Neutrophil (primary cell): ENCODE measurements around the gene HUS1.

ENCODE experiments used
- H3K27ac ChIP-seq: fragments of 200-600 bp; sonication (generic); 2 replicates; pipeline ENCODE4 v1.5.1; 2016; ENCODE audit warnings: mild to moderate bottlenecking, moderate library complexity
- H3K27me3 ChIP-seq: fragments of 200-600 bp; sonication (generic); 2 replicates; pipeline ENCODE4 v1.6.0; 2016; ENCODE audit warnings: mild to moderate bottlenecking
- H3K36me3 ChIP-seq: fragments of 200-600 bp; sonication (generic); 2 replicates; pipeline ENCODE4 v1.5.1; 2017
- H3K4me1 ChIP-seq, 2 experiments: fragments of 200-600 bp in 1 of 2; sonication (generic) in 1 of 2; 1 replicate in 1 of 2; 2 replicates in 1 of 2; pipeline versions ENCODE4 v1.5.1 to v1.6.1; 2013 to 2016; ENCODE audit warnings: low read depth in 1 of 2, low read length in 1 of 2, mild to moderate bottlenecking in 1 of 2, moderate library complexity in 1 of 2; ENCODE audit not compliant: control insufficient read depth in 1 of 2, insufficient read depth in 1 of 2
- H3K4me3 ChIP-seq, 2 experiments: fragments of 200-600 bp in 1 of 2; sonication (generic) in 1 of 2; 1 replicate in 1 of 2; 2 replicates in 1 of 2; pipeline ENCODE4 v1.5.1; 2013 to 2016; ENCODE audit warnings: low read depth in 1 of 2, low read length in 1 of 2, mild to moderate bottlenecking in 1 of 2, moderate library complexity in 1 of 2
- H3K9me3 ChIP-seq: fragments of 200-600 bp; sonication (generic); 2 replicates; pipeline ENCODE4 v1.5.1; 2016
- TF ChIP-seq, protein P1 (sequence below): fragments of 200-600 bp; sonication (generic); IDR thresholded peaks from 2 replicates; pipeline ENCODE4 v1.5.1; 2016; ENCODE audit warnings: antibody characterized with exemption

HUS1 gene

DNA sequence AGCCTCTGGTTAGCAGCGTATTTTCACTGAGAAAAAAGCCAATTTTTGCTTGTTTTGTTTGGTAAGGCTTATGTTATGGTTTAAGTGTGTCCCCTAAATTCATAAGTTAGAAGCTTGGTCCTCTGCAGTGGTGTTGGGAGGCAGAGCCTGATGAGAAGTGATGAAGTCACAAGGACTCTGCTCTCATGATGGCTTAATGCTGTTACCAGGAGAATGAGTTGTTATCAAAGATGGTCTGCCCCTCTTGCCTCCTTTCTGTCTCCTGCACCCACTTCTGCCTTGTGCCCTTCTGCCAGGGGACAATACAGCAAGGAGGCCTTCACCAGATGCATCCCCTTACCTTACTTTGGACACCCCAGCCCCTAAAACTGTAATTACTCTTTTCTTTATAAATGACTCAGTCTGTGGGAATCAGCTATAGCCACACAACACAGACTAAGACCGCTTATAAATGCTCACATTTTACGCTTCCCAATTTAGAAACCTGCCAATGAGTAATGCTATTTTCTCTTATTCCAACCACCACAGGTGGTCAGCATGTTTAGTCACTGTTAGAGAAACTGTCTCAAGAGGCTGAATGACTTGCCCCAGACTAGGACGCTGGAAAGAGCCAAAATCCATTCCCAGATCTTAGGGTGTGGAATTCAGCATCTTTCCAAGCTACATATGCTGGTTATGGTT, 25.0 kb downstream of the HUS1 start:
- no peaks in the 10 kb centered on the region for H3K9me3 ChIP-seq
- no peak overlapping the region for H3K27ac ChIP-seq
- no peaks in the 10 kb centered on the region for H3K27me3 ChIP-seq
- no peak overlapping the region for H3K4me3 ChIP-seq
- peaks cover 23% of the 10 kb centered on the region for H3K36me3 ChIP-seq
- H3K4me1 ChIP-seq = peaks cover 0 to 5% of the 10 kb centered on the region in 2 experiments
- TF ChIP-seq, protein P1, sequence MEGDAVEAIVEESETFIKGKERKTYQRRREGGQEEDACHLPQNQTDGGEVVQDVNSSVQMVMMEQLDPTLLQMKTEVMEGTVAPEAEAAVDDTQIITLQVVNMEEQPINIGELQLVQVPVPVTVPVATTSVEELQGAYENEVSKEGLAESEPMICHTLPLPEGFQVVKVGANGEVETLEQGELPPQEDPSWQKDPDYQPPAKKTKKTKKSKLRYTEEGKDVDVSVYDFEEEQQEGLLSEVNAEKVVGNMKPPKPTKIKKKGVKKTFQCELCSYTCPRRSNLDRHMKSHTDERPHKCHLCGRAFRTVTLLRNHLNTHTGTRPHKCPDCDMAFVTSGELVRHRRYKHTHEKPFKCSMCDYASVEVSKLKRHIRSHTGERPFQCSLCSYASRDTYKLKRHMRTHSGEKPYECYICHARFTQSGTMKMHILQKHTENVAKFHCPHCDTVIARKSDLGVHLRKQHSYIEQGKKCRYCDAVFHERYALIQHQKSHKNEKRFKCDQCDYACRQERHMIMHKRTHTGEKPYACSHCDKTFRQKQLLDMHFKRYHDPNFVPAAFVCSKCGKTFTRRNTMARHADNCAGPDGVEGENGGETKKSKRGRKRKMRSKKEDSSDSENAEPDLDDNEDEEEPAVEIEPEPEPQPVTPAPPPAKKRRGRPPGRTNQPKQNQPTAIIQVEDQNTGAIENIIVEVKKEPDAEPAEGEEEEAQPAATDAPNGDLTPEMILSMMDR = no peak

DNA sequence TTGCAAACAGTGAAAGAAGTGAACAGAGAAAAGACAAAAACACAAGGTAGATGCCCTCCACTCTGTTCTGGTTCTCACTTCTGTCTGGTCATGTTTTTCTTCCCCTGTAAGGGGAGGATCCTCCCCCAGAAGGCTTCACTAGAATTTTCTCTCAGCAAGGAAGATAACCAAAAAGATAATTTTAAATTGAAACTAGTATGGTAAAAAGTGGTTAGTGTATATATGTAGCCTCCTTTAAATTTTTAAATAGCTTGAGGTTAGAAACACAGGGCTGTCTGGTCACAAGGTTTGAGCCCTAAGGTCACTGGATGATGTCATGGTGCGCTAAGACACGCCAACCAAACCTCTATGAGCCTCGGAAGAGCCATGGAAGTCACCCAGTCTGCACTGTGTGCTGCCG, 25.6 kb downstream of the HUS1 start:
- Histone ChIP-seq H3K36me3 (peaks cover 23% of the 10 kb centered on the region), H3K4me1 (peaks cover 0 to 5% of the 10 kb centered on the region in 2 experiments), H3K9me3 (no peaks in the 10 kb centered on the region), H3K27ac (no peak overlapping the region), H3K27me3 (no peaks in the 10 kb centered on the region), H3K4me3 (no peak overlapping the region)
- TF ChIP-seq, protein P1 = no peak

DNA sequence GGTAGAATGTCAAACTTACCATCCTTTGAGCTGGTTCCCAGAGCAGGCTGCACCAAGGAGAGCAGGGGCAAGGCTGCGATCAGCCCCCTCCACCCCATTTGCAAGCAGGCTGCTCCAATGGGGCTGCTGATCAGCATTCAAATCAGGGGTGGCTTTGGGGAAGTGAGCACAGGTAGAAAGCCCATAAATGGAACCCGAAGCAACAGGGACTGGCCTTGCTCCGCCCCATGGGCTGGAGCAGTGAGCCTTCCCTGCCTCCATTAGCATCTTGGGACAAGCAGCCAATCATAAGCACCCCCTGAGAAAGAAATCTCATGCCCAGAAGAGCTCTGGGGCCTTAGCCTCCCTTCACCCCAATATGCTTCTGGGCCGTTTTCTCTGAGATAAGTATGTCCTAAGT, 27.2 kb downstream of the HUS1 start:
- H3K9me3 ChIP-seq = no peaks in the 10 kb centered on the region
- no peak overlapping the region for H3K4me3 ChIP-seq
- peaks cover 0 to 2% of the 10 kb centered on the region in 2 experiments for H3K4me1 ChIP-seq
- H3K27ac ChIP-seq = no peak overlapping the region
- H3K27me3 ChIP-seq = no peaks in the 10 kb centered on the region
- H3K36me3 ChIP-seq = peaks cover 23% of the 10 kb centered on the region
- TF ChIP-seq, protein P1 = no peak

GRCh38 chr7:47951374-47951773, 28.0 kb downstream of the HUS1 start:
- Histone ChIP-seq H3K27me3 (no peaks in the 10 kb centered on the region), H3K4me3 (no peak overlapping the region), H3K36me3 (peaks cover 21% of the 10 kb centered on the region), H3K27ac (no peak overlapping the region), H3K4me1 (no peaks in the 10 kb centered on the region), H3K9me3 (no peaks in the 10 kb centered on the region)
- TF ChIP-seq, protein P1 = no peak

DNA sequence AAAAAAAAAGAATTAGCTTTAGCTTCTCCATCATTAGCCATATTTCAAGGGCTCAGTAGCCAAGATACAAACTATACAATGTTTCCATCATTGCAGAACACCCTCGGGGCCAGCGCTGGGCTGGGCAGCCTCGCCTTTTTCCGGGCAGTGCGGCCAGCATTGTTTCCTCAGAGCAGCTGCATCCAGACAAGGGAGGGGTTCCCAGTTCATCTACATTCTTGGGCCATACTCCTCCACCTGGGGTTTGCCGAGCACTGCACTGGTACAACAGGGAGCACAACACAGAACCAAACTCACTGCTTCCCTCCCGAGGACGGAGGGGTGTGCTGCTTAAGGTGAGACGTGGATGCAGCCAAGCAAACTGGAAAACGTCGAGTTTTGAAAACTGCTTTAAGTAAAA, 28.7 kb downstream of the HUS1 start:
- TF ChIP-seq, protein P1 = no peak
- Histone ChIP-seq H3K9me3 (no peaks in the 10 kb centered on the region), H3K36me3 (peaks cover 15% of the 10 kb centered on the region), H3K27ac (no peak overlapping the region), H3K4me3 (no peak overlapping the region), H3K27me3 (no peaks in the 10 kb centered on the region), H3K4me1 (no peaks in the 10 kb centered on the region)
